AG20443 (cell line): ENCODE results near the gene CD8A.
"Not testable (repeated sequence)": the region's sequence is repeated elsewhere in the genome, so short reads cannot be mapped to it uniquely, and the experiment has no call there.

Source experiments
- DNase-seq: peaks from one replicate; pipeline ENCODE4 v3.0.0; 2012; ENCODE audit warnings: low spot score, mixed read lengths

CD8A gene

GRCh38 chr2:86790676-86791572 is at the start of gene CD8A:
TSS of gene CD8A (minus strand) at chr2:86790913. CDS start at chr2:86790825, 88 bp downstream.
- DNase-seq = peak; percentile 66

- not testable (repeated sequence) for DNase-seq
Observed at GRCh38 chr2:86839871-86840548, 49.3 kb upstream of the CD8A start.

GRCh38 chr2:86839455-86839854 is 48.7 kb upstream of the CD8A start:
- not testable (repeated sequence) for DNase-seq

GRCh38 chr2:86837714-86838113 is 47.0 kb upstream of the CD8A start:
- DNase-seq = not testable (repeated sequence)

GRCh38 chr2:86836915-86837695 is 46.4 kb upstream of the CD8A start:
- not testable (repeated sequence) for DNase-seq

- DNase-seq = not testable (repeated sequence)
Observed at GRCh38 chr2:86835548-86835889, 44.8 kb upstream of the CD8A start.

GRCh38 chr2:86833315-86833714 is 42.6 kb upstream of the CD8A start:
- DNase-seq = no peak

- DNase-seq = no peak
Observed at GRCh38 chr2:86832334-86833096, 41.8 kb upstream of the CD8A start.

- no peak for DNase-seq
Observed at GRCh38 chr2:86831537-86831936, 40.8 kb upstream of the CD8A start.

GRCh38 chr2:86826951-86827350 is 36.2 kb upstream of the CD8A start:
- no peak for DNase-seq

GRCh38 chr2:86825693-86826381 is 35.1 kb upstream of the CD8A start:
- DNase-seq = no peak

- DNase-seq = no peak
Observed at GRCh38 chr2:86825036-86825692, 34.5 kb upstream of the CD8A start.

GRCh38 chr2:86822668-86823345 is 32.1 kb upstream of the CD8A start:
- no peak for DNase-seq

- no peak for DNase-seq
Observed at GRCh38 chr2:86821842-86822241, 31.1 kb upstream of the CD8A start.

- no peak for DNase-seq
Observed at GRCh38 chr2:86821306-86821705, 30.6 kb upstream of the CD8A start.

- no peak for DNase-seq
Observed at GRCh38 chr2:86818957-86819356, 28.2 kb upstream of the CD8A start.

GRCh38 chr2:86818114-86818801 is 27.5 kb upstream of the CD8A start:
- no peak for DNase-seq

GRCh38 chr2:86815611-86816010 is 24.9 kb upstream of the CD8A start:
- no peak for DNase-seq

GRCh38 chr2:86809481-86810121 is 18.9 kb upstream of the CD8A start:
- no peak for DNase-seq
